ENCODE data around the gene CDC73. TPM values are rescaled to one million over a fixed set of nuclear protein-coding genes. Genes with fewer than 3 reads are reported as not detected.
"Not testable (repeated sequence)": the region's sequence is repeated elsewhere in the genome, so short reads cannot be mapped to it uniquely, and the experiment has no call there.

CDC73 gene
- total and polyA plus RNA-seq, 2 donors from 2014 or later = 11.4 to 73.1 TPM

DNA sequence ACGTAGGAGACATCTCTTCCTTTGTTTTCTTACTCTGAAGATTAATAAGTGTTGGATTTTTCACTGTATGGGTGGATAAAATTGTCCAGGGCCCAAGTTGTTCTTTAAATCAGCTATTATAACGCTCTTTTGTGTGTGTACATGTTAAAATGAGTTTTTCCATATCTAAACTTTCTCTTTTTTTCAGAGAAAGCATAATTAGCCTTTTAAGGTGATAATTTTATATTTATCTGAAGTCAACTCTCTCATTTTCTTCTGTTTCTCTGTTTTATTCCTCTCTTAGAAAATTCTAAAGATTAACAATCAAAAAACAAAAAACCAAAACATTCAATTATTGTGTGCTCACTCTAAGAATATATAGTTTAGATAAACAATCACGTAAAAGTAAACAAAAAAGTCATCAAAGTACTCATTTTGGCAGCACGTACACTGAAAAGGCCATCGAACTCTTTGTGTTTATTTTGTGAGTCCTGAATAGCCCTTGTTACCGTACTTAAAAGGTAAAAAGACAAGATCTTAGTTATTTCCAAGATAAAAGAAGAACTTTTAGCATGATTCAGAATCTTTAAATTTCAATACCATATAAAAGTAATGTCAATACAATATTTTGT is 7.2 kb upstream of the CDC73 start:
- no peak for FAIRE-seq
- H3K27me3 ChIP-seq (ENCODE audit: control insufficient read depth, insufficient read depth, low read length) = no peaks in the 10 kb centered on the region
- DNase-seq = no peak
- no peak overlapping the region for H3K9ac ChIP-seq (ENCODE audit: low read length in 3 of 3)
- H3K4me1 ChIP-seq (ENCODE audit: control insufficient read depth in 2 of 3, insufficient read depth in 2 of 3, low read depth in 1 of 3, low read length in 3 of 3) = no peaks in the 10 kb centered on the region
- no peak overlapping the region for H3K4me3 ChIP-seq (ENCODE audit: low read length in 3 of 3)
- intact Hi-C loops (cut with DNase I) = no loop called here
- H3K27ac ChIP-seq (ENCODE audit: low read depth in 2 of 2, low read length in 2 of 2) = no peak overlapping the region
- no peaks in the 10 kb centered on the region for H3K9me3 ChIP-seq (ENCODE audit: control insufficient read depth in 2 of 3, insufficient read depth in 1 of 3, low read length in 3 of 3)
- no peaks in the 10 kb centered on the region for H3K36me3 ChIP-seq (ENCODE audit: control insufficient read depth in 2 of 3, insufficient read depth in 3 of 3, low read length in 3 of 3)
- TF ChIP-seq, protein P1, sequence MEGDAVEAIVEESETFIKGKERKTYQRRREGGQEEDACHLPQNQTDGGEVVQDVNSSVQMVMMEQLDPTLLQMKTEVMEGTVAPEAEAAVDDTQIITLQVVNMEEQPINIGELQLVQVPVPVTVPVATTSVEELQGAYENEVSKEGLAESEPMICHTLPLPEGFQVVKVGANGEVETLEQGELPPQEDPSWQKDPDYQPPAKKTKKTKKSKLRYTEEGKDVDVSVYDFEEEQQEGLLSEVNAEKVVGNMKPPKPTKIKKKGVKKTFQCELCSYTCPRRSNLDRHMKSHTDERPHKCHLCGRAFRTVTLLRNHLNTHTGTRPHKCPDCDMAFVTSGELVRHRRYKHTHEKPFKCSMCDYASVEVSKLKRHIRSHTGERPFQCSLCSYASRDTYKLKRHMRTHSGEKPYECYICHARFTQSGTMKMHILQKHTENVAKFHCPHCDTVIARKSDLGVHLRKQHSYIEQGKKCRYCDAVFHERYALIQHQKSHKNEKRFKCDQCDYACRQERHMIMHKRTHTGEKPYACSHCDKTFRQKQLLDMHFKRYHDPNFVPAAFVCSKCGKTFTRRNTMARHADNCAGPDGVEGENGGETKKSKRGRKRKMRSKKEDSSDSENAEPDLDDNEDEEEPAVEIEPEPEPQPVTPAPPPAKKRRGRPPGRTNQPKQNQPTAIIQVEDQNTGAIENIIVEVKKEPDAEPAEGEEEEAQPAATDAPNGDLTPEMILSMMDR (IDR thresholded peaks at IDR 0.05; ENCODE audit: borderline replicate concordance, extremely low read depth, insufficient read depth) = no peak

- no peaks in the 10 kb centered on the region for H3K4me1 ChIP-seq (ENCODE audit: control insufficient read depth in 2 of 3, insufficient read depth in 2 of 3, low read depth in 1 of 3, low read length in 3 of 3)
- intact Hi-C loops (cut with DNase I) = no loop called here
- H3K9me3 ChIP-seq (ENCODE audit: control insufficient read depth in 2 of 3, insufficient read depth in 1 of 3, low read length in 3 of 3) = no peaks in the 10 kb centered on the region
- H3K27ac ChIP-seq (ENCODE audit: low read depth in 2 of 2, low read length in 2 of 2) = no peak overlapping the region
- no peak overlapping the region for H3K9ac ChIP-seq (ENCODE audit: low read length in 3 of 3)
- FAIRE-seq (no peak), DNase-seq (no peak)
- no peak overlapping the region for H3K4me3 ChIP-seq (ENCODE audit: low read length in 3 of 3)
- H3K27me3 ChIP-seq (ENCODE audit: control insufficient read depth, insufficient read depth, low read length) = no peaks in the 10 kb centered on the region
- TF ChIP-seq, protein P1 (IDR thresholded peaks at IDR 0.05; ENCODE audit: borderline replicate concordance, extremely low read depth, insufficient read depth) = no peak
- H3K36me3 ChIP-seq (ENCODE audit: control insufficient read depth in 2 of 3, insufficient read depth in 3 of 3, low read length in 3 of 3) = no peaks in the 10 kb centered on the region
Measured at GRCh38 chr1:193115629-193116227, 6.1 kb upstream of the CDC73 start.

- intact Hi-C loops (cut with DNase I); H3K4me1 ChIP-seq (ENCODE audit: control insufficient read depth in 2 of 3, insufficient read depth in 2 of 3, low read depth in 1 of 3, low read length in 3 of 3); H3K36me3 ChIP-seq (ENCODE audit: control insufficient read depth in 2 of 3, insufficient read depth in 3 of 3, low read length in 3 of 3); FAIRE-seq; H3K27ac ChIP-seq (ENCODE audit: low read depth in 2 of 2, low read length in 2 of 2); DNase-seq; H3K27me3 ChIP-seq (ENCODE audit: control insufficient read depth, insufficient read depth, low read length); H3K9ac ChIP-seq (ENCODE audit: low read length in 3 of 3); H3K4me3 ChIP-seq (ENCODE audit: low read length in 3 of 3); H3K9me3 ChIP-seq (ENCODE audit: control insufficient read depth in 2 of 3, insufficient read depth in 1 of 3, low read length in 3 of 3): not testable (repeated sequence)
Measured at GRCh38 chr1:193117167-193117566, 4.7 kb upstream of the CDC73 start.

DNA sequence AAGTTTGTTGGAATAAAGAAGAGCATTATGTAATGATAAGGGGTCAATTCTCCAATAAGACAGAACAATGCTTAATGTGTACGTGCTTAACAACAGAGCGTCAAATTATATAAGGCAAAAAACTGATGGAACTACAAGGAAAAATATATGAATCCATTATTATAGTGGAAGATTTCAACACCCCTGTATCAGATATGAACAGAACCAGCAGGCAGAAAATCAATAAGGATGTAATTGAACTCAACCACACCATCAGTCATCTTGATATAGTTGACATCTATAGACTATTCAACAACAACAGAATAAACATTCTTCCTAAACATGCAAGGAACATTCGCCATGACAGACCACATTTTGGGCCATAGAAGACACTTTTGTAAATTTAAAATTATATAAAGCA is 3.6 kb upstream of the CDC73 start:
- Histone ChIP-seq H3K9me3 (ENCODE audit: control insufficient read depth in 2 of 3, insufficient read depth in 1 of 3, low read length in 3 of 3) (no peaks in the 10 kb centered on the region), H3K9ac (ENCODE audit: low read length in 3 of 3) (no peak overlapping the region), H3K4me3 (ENCODE audit: low read length in 3 of 3) (no peak overlapping the region), H3K27ac (ENCODE audit: low read depth in 2 of 2, low read length in 2 of 2) (no peak overlapping the region), H3K36me3 (ENCODE audit: control insufficient read depth in 2 of 3, insufficient read depth in 3 of 3, low read length in 3 of 3) (no peaks in the 10 kb centered on the region), H3K27me3 (ENCODE audit: control insufficient read depth, insufficient read depth, low read length) (no peaks in the 10 kb centered on the region), H3K4me1 (ENCODE audit: control insufficient read depth in 2 of 3, insufficient read depth in 2 of 3, low read depth in 1 of 3, low read length in 3 of 3) (no peaks in the 10 kb centered on the region)
- intact Hi-C loops (cut with DNase I) = no loop called here
- TF ChIP-seq, protein P1 (IDR thresholded peaks at IDR 0.05; ENCODE audit: borderline replicate concordance, extremely low read depth, insufficient read depth) = no peak
- no peak for FAIRE-seq
- DNase-seq = no peak
